GM18907 (cell line): ENCODE data around the gene USP47.

Experiments used
- ATAC-seq: cut with Tn5 transposase; IDR thresholded peaks from one replicate; pipeline ENCODE4 v1.9.1; 2021; ENCODE audit warnings: mild to moderate bottlenecking, moderate library complexity; ENCODE audit not compliant: unreplicated experiment

The USP47 gene

GRCh38 chr11:11979488-11980117 lies 137.8 kb downstream of the USP47 start:
- no peak for ATAC-seq

- no peak for ATAC-seq
Observed at GRCh38 chr11:11980200-11980599, 138.4 kb downstream of the USP47 start.

GRCh38 chr11:11980841-11981308 lies 139.1 kb downstream of the USP47 start:
- ATAC-seq: no peak

GRCh38 chr11:11981364-11981763 lies 139.6 kb downstream of the USP47 start:
- no peak for ATAC-seq

GRCh38 chr11:11981840-11982239 lies 140.1 kb downstream of the USP47 start:
- no peak for ATAC-seq

- no peak for ATAC-seq
Observed at GRCh38 chr11:11982461-11982860, 140.7 kb downstream of the USP47 start.

GRCh38 chr11:11982975-11983374 lies 141.2 kb downstream of the USP47 start:
- ATAC-seq: no peak

- no peak for ATAC-seq
Observed at GRCh38 chr11:11983427-11983826, 141.7 kb downstream of the USP47 start.

- no peak for ATAC-seq
Observed at GRCh38 chr11:11984563-11984962, 142.8 kb downstream of the USP47 start.

- ATAC-seq: no peak
Observed at GRCh38 chr11:11985016-11985715, 143.4 kb downstream of the USP47 start.

GRCh38 chr11:11985954-11986949 lies 144.5 kb downstream of the USP47 start:
- ATAC-seq: no peak

- no peak for ATAC-seq
Observed at GRCh38 chr11:11987503-11988022, 145.8 kb downstream of the USP47 start.

- ATAC-seq: no peak
Observed at GRCh38 chr11:11988099-11988651, 146.4 kb downstream of the USP47 start.

GRCh38 chr11:11988681-11989261 lies 147.0 kb downstream of the USP47 start:
- no peak for ATAC-seq

- no peak for ATAC-seq
Observed at GRCh38 chr11:11989774-11990744, 148.3 kb downstream of the USP47 start.

GRCh38 chr11:11992257-11993212 lies 150.8 kb downstream of the USP47 start:
- no peak for ATAC-seq

- no peak for ATAC-seq
Observed at GRCh38 chr11:11993839-11994238, 152.1 kb downstream of the USP47 start.

GRCh38 chr11:11995601-11996000 lies 153.8 kb downstream of the USP47 start:
- ATAC-seq: no peak
